ENCODE results near the gene MAD1L1.

MAD1L1 gene

GRCh38 chr7:2053395-2053794 lies 179.3 kb downstream of the MAD1L1 start:
- no peak for DNase-seq

GRCh38 chr7:2052657-2053048 lies 180.1 kb downstream of the MAD1L1 start:
- DNase-seq = no peak

- no peak for DNase-seq
These were observed 180.8 kb downstream of the MAD1L1 start for GRCh38 chr7:2051707-2052656.

- DNase-seq = no peak
These were observed 182.3 kb downstream of the MAD1L1 start for GRCh38 chr7:2050511-2050866.

GRCh38 chr7:2049782-2050510 lies 182.8 kb downstream of the MAD1L1 start:
- no peak for DNase-seq

GRCh38 chr7:2049111-2049781 lies 183.5 kb downstream of the MAD1L1 start:
- no peak for DNase-seq

GRCh38 chr7:2048531-2048930 lies 184.2 kb downstream of the MAD1L1 start:
- no peak for DNase-seq

GRCh38 chr7:2048006-2048405 lies 184.7 kb downstream of the MAD1L1 start:
- DNase-seq = no peak

- no peak for DNase-seq
These were observed 185.9 kb downstream of the MAD1L1 start for GRCh38 chr7:2046581-2047565.

- DNase-seq = no peak
These were observed 187.0 kb downstream of the MAD1L1 start for GRCh38 chr7:2045559-2046405.

- DNase-seq = no peak
These were observed 187.8 kb downstream of the MAD1L1 start for GRCh38 chr7:2044883-2045471.

GRCh38 chr7:2044311-2044882 lies 188.3 kb downstream of the MAD1L1 start:
- no peak for DNase-seq

GRCh38 chr7:2043316-2044039 lies 189.3 kb downstream of the MAD1L1 start:
- DNase-seq = no peak

GRCh38 chr7:2042650-2043049 lies 190.1 kb downstream of the MAD1L1 start:
- DNase-seq = no peak

- no peak for DNase-seq
These were observed 191.0 kb downstream of the MAD1L1 start for GRCh38 chr7:2041496-2042367.

GRCh38 chr7:2040893-2041270 lies 191.9 kb downstream of the MAD1L1 start:
- no peak for DNase-seq

- DNase-seq = no peak
These were observed 192.4 kb downstream of the MAD1L1 start for GRCh38 chr7:2040201-2040892.

Measured in EL (cell line).